Transverse colon (tissue), 4 donors: Measurements from ENCODE around the gene GNAS. TPM values are rescaled to one million over a fixed set of nuclear protein-coding genes. Genes with fewer than 3 reads are reported as not detected.

Experiments used
- DNase-seq: peaks from one replicate; pipeline ENCODE4 v3.0.0-alpha.2; 2019
- H3K27ac ChIP-seq, 4 donors: fragments of 200-600 bp; sonication (generic); 2 replicates each; pipeline ENCODE4 v1.5.1; 2016 to 2018; ENCODE audit warnings: inconsistent platforms in 4 of 4
- H3K27me3 ChIP-seq: fragments of 200-600 bp; sonication (generic); 2 replicates; pipeline ENCODE4 v1.5.1; 2017; ENCODE audit warnings: inconsistent platforms
- H3K36me3 ChIP-seq, 4 donors: fragments of 200-600 bp; sonication (generic); 2 replicates each; pipeline ENCODE4 v1.5.1; 2017 to 2019; ENCODE audit warnings: inconsistent platforms in 4 of 4
- H3K4me1 ChIP-seq, 4 donors: fragments of 200-600 bp; sonication (generic); 2 replicates each; pipeline ENCODE4 v1.5.1; 2017 to 2020; ENCODE audit warnings: inconsistent platforms in 4 of 4
- H3K4me3 ChIP-seq, 4 donors: fragments of 200-600 bp; sonication (generic); 1 replicate in 1 of 4; 2 replicates in 3 of 4; pipeline versions ENCODE4 v1.5.1 to v1.6.1; 2017 to 2019; ENCODE audit warnings: inconsistent platforms in 4 of 4
- H3K9me3 ChIP-seq, 2 donors: fragments of 200-600 bp; sonication (generic); 2 replicates each; pipeline ENCODE4 v1.5.1; 2017 to 2019; ENCODE audit warnings: inconsistent platforms in 2 of 2
- EP300 ChIP-seq: sonication (generic); formaldehyde crosslinking; IDR thresholded peaks from one replicate; pipeline ENCODE4 v1.6.1; 2017; ENCODE audit warnings: antibody characterized with exemption, low read depth
- POLR2A ChIP-seq: fragments of 450-650 bp; IDR thresholded peaks from one replicate; pipeline ENCODE4 v1.6.1; 2016; ENCODE audit warnings: antibody characterized with exemption, mild to moderate bottlenecking, moderate library complexity
- POLR2AphosphoS5 ChIP-seq, 3 donors: sonication (generic); formaldehyde crosslinking; IDR thresholded peaks; one replicate each; pipeline ENCODE4 v1.6.1; 2016; ENCODE audit warnings: antibody characterized with exemption in 3 of 3
- WGBS, 2 donors: methylation state at CpG; one replicate each; pipeline ENCODE4 v1.1.5; 2018; ENCODE audit warnings: low coverage in 1 of 2; 5-methylcytosine and 5-hydroxymethylcytosine counted together
- in situ Hi-C, 4 donors: fragments of 200-750 bp; cut with MboI; loops; one replicate each; pipeline versions ENCODE4 v1.15.0 to v1.15.1; 2017; ENCODE audit warnings: low sequenced_read_pairs in 3 of 4, low pct_ligation_motif_present in 1 of 4, low pct_unique_long_range_greater_than_20kb in 1 of 4
- intact Hi-C: fragments of 100-400 bp; cut with DNase I; formaldehyde crosslinking; loops from one replicate; pipeline ENCODE4 v1.15.1; 2023; ENCODE audit warnings: low total_unique reads
- total RNA-seq, 4 donors: library from RNA; depleted of rRNA; stranded (reverse); fragments of >200 nt; gene quantifications; one replicate each; pipeline ENCODE4 v1.1.0, GENCODE V29; 2016
- TF ChIP-seq, protein P1 (sequence below), 5 experiments: fragments of 200-600 bp in 3 of 5; fragments of 450-650 bp in 2 of 5; sonication (generic) in 3 of 5; IDR thresholded peaks; 1 replicate in 2 of 5; 2 replicates in 3 of 5; pipeline ENCODE4 v1.5.1; 2016 to 2017; ENCODE audit warnings: antibody characterized with exemption in 5 of 5, inconsistent platforms in 3 of 5, mild to moderate bottlenecking in 2 of 5, moderate library complexity in 1 of 5

Gene GNAS
- total RNA-seq, 4 donors from 2014 or later = 501 to 716 (median 535) TPM

DNA sequence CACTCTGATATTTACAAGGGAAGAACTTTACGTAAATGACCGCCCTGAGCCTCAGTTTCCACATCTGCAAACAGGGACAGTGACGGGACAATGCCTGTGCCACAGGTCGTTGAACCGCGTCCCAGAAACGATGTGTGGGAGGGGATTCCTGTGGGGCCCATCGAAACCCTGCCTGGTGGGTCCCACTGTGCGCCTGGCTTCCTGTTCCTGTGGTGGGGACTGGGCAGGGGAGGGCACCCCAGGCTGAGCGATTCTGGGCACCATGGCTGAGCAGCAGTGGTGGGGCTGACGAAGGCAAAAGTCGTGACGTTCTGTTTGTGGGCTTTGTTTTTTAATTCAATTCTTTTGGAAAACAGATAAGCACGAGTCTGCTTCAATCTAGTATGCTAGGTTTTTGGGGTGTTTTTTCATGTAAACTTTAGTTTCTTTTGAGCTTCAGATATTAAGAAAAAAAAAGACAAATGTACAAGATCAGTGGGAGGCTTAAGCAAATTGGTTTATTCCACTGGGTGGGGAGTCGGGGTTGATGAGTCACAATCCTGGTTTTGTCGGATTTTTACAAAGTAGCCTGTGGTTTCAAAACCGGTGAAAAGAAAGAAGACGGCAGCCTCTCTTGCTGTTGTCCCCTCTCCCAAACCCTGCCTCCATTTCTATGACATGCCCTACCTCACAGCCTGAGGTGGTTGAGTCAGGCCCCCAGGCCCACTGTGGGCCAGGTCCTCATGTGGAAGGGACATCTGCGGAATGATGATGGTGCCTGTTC, 42.2 kb upstream of the GNAS start:
- Histone ChIP-seq H3K27ac (no peak overlapping the region), H3K9me3 (no peaks in the 10 kb centered on the region), H3K27me3 (peaks cover 6% of the 10 kb centered on the region), H3K4me3 (no peak overlapping the region), H3K4me1 (no peaks in the 10 kb centered on the region), H3K36me3 (no peaks in the 10 kb centered on the region)
- intact Hi-C loops (no loop called here), in situ Hi-C loops (no loop called here)
- WGBS, 2 donors = 70 to 72% methylated on average over 8 to 19 of the region's 19 CpGs
- TF ChIP-seq EP300 (no peak), POLR2AphosphoS5 (IDR thresholded peaks at IDR 0.05) (no peak)
- DNase-seq = no peak

DNA sequence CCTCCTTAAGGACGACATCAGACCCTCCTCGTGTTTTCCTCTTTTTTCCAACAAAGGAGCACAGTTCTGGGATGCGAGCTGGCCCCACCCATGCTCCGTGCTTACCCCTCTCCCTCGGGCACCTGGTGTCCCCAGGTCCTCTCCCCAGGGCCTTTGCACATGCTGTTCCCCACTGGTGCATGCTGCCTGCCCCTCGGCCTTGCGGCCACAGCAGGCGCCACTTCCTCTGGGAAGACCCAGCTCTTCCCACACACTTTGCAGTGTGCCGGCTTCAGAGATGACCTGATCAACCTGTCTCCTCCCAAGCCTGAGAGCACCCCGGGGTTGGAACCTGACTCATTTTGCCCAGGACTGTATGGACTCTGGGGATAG, 41.7 kb upstream of the GNAS start:
- Histone ChIP-seq H3K4me3 (no peak overlapping the region), H3K36me3 (no peaks in the 10 kb centered on the region), H3K27ac (no peak overlapping the region), H3K9me3 (no peaks in the 10 kb centered on the region), H3K27me3 (peaks cover 6% of the 10 kb centered on the region), H3K4me1 (no peaks in the 10 kb centered on the region)
- TF ChIP-seq POLR2A (no peak), EP300 (no peak), POLR2AphosphoS5 (IDR thresholded peaks at IDR 0.05) (no peak)
- TF ChIP-seq, protein P1, sequence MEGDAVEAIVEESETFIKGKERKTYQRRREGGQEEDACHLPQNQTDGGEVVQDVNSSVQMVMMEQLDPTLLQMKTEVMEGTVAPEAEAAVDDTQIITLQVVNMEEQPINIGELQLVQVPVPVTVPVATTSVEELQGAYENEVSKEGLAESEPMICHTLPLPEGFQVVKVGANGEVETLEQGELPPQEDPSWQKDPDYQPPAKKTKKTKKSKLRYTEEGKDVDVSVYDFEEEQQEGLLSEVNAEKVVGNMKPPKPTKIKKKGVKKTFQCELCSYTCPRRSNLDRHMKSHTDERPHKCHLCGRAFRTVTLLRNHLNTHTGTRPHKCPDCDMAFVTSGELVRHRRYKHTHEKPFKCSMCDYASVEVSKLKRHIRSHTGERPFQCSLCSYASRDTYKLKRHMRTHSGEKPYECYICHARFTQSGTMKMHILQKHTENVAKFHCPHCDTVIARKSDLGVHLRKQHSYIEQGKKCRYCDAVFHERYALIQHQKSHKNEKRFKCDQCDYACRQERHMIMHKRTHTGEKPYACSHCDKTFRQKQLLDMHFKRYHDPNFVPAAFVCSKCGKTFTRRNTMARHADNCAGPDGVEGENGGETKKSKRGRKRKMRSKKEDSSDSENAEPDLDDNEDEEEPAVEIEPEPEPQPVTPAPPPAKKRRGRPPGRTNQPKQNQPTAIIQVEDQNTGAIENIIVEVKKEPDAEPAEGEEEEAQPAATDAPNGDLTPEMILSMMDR (IDR thresholded peaks at IDR 0.05) = no peak
- intact Hi-C loops (no loop called here), in situ Hi-C loops (no loop called here)
- WGBS, 2 donors = 86 to 100% methylated on average over 1 to 10 of the region's 10 CpGs
- DNase-seq = no peak

DNA sequence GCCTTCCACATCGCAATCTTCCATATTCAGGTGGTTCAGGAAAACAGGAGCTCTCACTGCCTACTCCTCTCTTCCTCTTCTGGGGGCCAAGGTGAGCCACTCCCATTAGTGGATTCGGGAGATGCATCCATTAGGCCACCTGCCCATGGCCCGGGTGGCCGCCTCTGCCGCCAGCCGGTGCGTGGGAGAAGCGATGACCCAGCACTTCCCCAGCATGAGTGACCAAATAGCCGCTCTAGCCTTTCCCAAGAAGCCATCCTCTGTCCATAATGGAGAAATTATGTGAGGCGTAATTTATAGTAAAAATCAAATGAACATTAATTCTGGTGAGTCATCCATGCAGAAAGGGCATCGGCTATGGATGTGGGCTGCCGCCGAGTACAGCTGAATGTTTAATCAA, 41.2 kb upstream of the GNAS start:
- TF ChIP-seq, protein P1 (IDR thresholded peaks at IDR 0.05) = no peak
- no peak for TF ChIP-seq POLR2AphosphoS5 (IDR thresholded peaks at IDR 0.05)
- no peak for TF ChIP-seq POLR2A
- no peak for TF ChIP-seq EP300
- intact Hi-C loops = no loop called here
- no peaks in the 10 kb centered on the region for H3K4me1 ChIP-seq
- H3K9me3 ChIP-seq = no peaks in the 10 kb centered on the region
- H3K27me3 ChIP-seq = peaks cover 6% of the 10 kb centered on the region
- no peak overlapping the region for H3K4me3 ChIP-seq
- DNase-seq = no peak
- no peak overlapping the region for H3K27ac ChIP-seq
- WGBS, 2 donors = 84 to 90% methylated on average over 2 to 13 of the region's 13 CpGs
- no peaks in the 10 kb centered on the region for H3K36me3 ChIP-seq
- in situ Hi-C loops = no loop called here

DNA sequence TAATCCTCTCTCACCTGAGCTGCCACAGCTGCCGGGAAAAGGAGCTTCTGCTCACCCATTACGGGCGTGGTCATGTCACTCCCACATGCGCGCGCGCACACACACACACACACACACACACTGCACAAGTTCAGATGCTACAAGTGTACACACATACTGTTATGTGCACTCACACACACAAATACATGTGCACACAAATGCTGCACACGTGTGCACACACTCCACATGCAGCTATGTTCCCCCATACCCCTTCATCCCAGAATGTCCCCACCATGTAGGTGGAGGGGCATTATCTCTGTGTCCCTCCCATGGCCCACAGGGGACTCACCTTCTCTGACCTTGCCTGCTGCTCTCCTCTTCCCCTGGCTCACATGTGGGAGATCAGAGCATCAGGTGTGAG, 39.1 kb upstream of the GNAS start:
- intact Hi-C loops = no loop called here
- Histone ChIP-seq H3K36me3 (no peaks in the 10 kb centered on the region), H3K27ac (no peak overlapping the region), H3K4me3 (no peak overlapping the region), H3K9me3 (no peaks in the 10 kb centered on the region), H3K27me3 (peaks cover 6% of the 10 kb centered on the region), H3K4me1 (no peaks in the 10 kb centered on the region)
- 62% methylated on average over 8 of the region's 8 CpGs; no CpG with 5 or more reads in 1 of the 2 donors for WGBS, 2 donors
- in situ Hi-C loops = no loop called here
- DNase-seq = no peak
- TF ChIP-seq POLR2AphosphoS5 (IDR thresholded peaks at IDR 0.05) = no peak
- no peak for TF ChIP-seq EP300
- TF ChIP-seq POLR2A = no peak
- TF ChIP-seq, protein P1 (IDR thresholded peaks at IDR 0.05) = no peak
